IMR-90 (cell line): ENCODE data around the gene UBE3B.

ENCODE experiments used
- BHLHE40 ChIP-seq: fragments of 150-350 bp; IDR thresholded peaks from 2 replicates; pipeline ENCODE4 v1.6.1; 2016; ENCODE audit warnings: mild to moderate bottlenecking, low read depth, low read length
- CHD1 ChIP-seq: IDR thresholded peaks from 2 replicates; pipeline ENCODE4 v1.6.1; 2012; ENCODE audit warnings: low read depth, low read length, improper control_type of control experiment
- MAFK ChIP-seq: IDR thresholded peaks from 2 replicates; pipeline ENCODE4 v1.6.1; 2012; ENCODE audit warnings: low read depth, low read length, improper control_type of control experiment
- MXI1 ChIP-seq: IDR thresholded peaks from 2 replicates; pipeline ENCODE4 v1.6.1; 2012; ENCODE audit warnings: low read depth, mild to moderate bottlenecking, low read length, moderate library complexity, borderline replicate concordance
- POLR2A ChIP-seq: IDR thresholded peaks from 2 replicates; pipeline ENCODE4 v1.6.1; 2012; ENCODE audit warnings: mild to moderate bottlenecking, low read depth, low read length
- RAD21 ChIP-seq: IDR thresholded peaks from 2 replicates; pipeline ENCODE4 v1.6.1; 2012; ENCODE audit warnings: low read length, improper control_type of control experiment
- SMC3 ChIP-seq: fragments of 150-350 bp; IDR thresholded peaks from 2 replicates; pipeline ENCODE4 v1.6.1; 2016; ENCODE audit warnings: low read depth, mild to moderate bottlenecking, antibody characterized with exemption, low read length, moderate library complexity
- TF ChIP-seq, protein P1 (sequence below): conservative IDR thresholded peaks from 2 replicates; pipeline ENCODE4 v1.5.1; 2012; ENCODE audit warnings: mild to moderate bottlenecking, low read depth, low read length, improper control_type of control experiment

DNA sequence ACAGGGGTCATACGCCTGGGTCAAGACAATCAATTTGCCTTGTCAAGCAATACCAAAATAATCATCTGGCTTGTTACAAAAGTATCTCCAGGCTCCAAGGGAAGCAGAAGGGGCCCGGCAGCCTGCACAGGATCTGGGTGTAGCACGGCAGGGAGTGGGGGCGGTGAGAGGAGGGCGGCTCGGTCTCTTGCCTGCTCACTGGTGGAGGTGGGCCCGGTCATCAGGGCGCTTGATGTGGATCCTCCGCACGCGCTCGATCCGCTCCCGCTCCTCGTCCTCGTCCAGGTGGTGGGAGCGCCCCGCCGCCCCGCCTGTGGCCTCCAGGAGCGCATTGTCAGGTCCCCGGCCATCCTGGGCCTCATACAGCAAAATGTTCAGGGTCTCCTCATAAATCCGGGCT, 26.0 kb upstream of the UBE3B start:
- TF ChIP-seq, protein P1, sequence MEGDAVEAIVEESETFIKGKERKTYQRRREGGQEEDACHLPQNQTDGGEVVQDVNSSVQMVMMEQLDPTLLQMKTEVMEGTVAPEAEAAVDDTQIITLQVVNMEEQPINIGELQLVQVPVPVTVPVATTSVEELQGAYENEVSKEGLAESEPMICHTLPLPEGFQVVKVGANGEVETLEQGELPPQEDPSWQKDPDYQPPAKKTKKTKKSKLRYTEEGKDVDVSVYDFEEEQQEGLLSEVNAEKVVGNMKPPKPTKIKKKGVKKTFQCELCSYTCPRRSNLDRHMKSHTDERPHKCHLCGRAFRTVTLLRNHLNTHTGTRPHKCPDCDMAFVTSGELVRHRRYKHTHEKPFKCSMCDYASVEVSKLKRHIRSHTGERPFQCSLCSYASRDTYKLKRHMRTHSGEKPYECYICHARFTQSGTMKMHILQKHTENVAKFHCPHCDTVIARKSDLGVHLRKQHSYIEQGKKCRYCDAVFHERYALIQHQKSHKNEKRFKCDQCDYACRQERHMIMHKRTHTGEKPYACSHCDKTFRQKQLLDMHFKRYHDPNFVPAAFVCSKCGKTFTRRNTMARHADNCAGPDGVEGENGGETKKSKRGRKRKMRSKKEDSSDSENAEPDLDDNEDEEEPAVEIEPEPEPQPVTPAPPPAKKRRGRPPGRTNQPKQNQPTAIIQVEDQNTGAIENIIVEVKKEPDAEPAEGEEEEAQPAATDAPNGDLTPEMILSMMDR, result no peak
- TF ChIP-seq SMC3, result no peak
- no peak for TF ChIP-seq POLR2A
- no peak for TF ChIP-seq CHD1
- no peak for TF ChIP-seq MAFK
- no peak for TF ChIP-seq RAD21
- TF ChIP-seq BHLHE40, result no peak
- no peak for TF ChIP-seq MXI1
